ENCODE results near the gene MGP.

Gene MGP

GRCh38 chr12:14913381-14913781 is 27.7 kb upstream of the MGP start:
- DNase-seq (ENCODE audit: low read depth): no peak
- H3K4me3 ChIP-seq (ENCODE audit: low read length): no peak overlapping the region
- no peak for TF ChIP-seq CTCF (conservative IDR thresholded peaks at IDR 0.05; ENCODE audit: low read length)

GRCh38 chr12:14911131-14911530 is 25.5 kb upstream of the MGP start:
- DNase-seq (ENCODE audit: low read depth): no peak

GRCh38 chr12:14910090-14910915 is 24.6 kb upstream of the MGP start:
- H3K4me3 ChIP-seq (ENCODE audit: low read length): no peak overlapping the region
- no peak for DNase-seq (ENCODE audit: low read depth)
- no peak for TF ChIP-seq CTCF (conservative IDR thresholded peaks at IDR 0.05; ENCODE audit: low read length)

More at GRCh38 chr12:14911131-14911530, 25.5 kb upstream of the MGP start:
- no peak overlapping the region for H3K4me3 ChIP-seq (ENCODE audit: low read length)
- TF ChIP-seq CTCF (conservative IDR thresholded peaks at IDR 0.05; ENCODE audit: low read length): no peak

DNA sequence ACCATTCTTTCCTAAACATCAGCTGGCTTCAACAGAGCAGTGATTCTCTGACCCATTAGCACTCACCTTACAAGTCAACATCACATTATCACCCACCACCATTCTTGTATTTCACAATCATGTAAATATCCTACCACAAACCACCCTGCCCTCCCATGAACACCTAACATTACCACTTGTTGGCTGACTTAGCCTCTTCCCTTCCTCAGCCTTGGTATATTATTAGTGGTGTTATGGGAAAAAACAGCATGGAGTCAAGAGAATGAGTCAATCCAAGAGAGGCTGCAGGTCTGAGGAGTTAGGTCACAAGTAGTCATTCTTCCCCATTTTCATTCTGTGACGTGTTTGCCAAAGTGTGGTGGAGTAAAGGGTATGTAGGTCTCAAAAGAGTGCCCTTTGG is 22.3 kb upstream of the MGP start:
- no peak for TF ChIP-seq CTCF (conservative IDR thresholded peaks at IDR 0.05; ENCODE audit: low read length)
- no peak for DNase-seq (ENCODE audit: low read depth)
- no peak overlapping the region for H3K4me3 ChIP-seq (ENCODE audit: low read length)

GRCh38 chr12:14906114-14906513 is 20.5 kb upstream of the MGP start:
- H3K4me3 ChIP-seq (ENCODE audit: low read length): no peak overlapping the region
- DNase-seq (ENCODE audit: low read depth): no peak
- TF ChIP-seq CTCF (conservative IDR thresholded peaks at IDR 0.05; ENCODE audit: low read length): no peak

- no peak for DNase-seq (ENCODE audit: low read depth)
- H3K4me3 ChIP-seq (ENCODE audit: low read length): no peak overlapping the region
- TF ChIP-seq CTCF (conservative IDR thresholded peaks at IDR 0.05; ENCODE audit: low read length): no peak
Measured at GRCh38 chr12:14905269-14906004, 19.8 kb upstream of the MGP start.

- DNase-seq (ENCODE audit: low read depth): no peak
- TF ChIP-seq CTCF (conservative IDR thresholded peaks at IDR 0.05; ENCODE audit: low read length): no peak
- H3K4me3 ChIP-seq (ENCODE audit: low read length): no peak overlapping the region
Measured at GRCh38 chr12:14904854-14905253, 19.2 kb upstream of the MGP start.
